ENCODE data around the gene TMEM178B. TPM values are rescaled to one million over a fixed set of nuclear protein-coding genes. Genes with fewer than 3 reads are reported as not detected.

The TMEM178B gene
- total and polyA plus RNA-seq, 2 experiments from 2014 or later, result 0.39 to 0.46 TPM

DNA sequence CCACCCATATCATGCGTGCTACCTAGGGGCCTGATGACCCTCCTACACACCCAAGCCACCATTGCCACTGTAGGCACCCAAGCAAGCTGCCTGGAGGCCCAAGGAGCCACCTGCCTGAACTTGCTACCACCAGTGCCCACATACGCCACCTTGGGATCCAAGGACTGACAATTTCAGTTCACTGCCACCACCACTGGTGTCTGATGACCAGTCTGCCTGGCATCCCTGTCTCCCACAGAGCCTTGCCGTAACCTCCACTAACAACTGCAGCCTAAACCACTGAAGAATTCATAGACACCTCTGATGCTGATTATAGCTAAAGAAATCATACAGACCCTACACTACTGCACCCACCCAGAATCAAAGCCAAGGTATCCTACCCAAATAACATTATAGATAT lies 58.8 kb downstream of the TMEM178B start:
- Histone ChIP-seq H3K9me3 (ENCODE audit: low read depth) (no peaks in the 10 kb centered on the region), H3K27ac (no peak overlapping the region), H3K4me3 (no peak overlapping the region), H3K36me3 (no peaks in the 10 kb centered on the region), H3K4me1 (ENCODE audit: low read depth) (no peaks in the 10 kb centered on the region), H3K27me3 (no peaks in the 10 kb centered on the region)
- TF ChIP-seq, protein P1, sequence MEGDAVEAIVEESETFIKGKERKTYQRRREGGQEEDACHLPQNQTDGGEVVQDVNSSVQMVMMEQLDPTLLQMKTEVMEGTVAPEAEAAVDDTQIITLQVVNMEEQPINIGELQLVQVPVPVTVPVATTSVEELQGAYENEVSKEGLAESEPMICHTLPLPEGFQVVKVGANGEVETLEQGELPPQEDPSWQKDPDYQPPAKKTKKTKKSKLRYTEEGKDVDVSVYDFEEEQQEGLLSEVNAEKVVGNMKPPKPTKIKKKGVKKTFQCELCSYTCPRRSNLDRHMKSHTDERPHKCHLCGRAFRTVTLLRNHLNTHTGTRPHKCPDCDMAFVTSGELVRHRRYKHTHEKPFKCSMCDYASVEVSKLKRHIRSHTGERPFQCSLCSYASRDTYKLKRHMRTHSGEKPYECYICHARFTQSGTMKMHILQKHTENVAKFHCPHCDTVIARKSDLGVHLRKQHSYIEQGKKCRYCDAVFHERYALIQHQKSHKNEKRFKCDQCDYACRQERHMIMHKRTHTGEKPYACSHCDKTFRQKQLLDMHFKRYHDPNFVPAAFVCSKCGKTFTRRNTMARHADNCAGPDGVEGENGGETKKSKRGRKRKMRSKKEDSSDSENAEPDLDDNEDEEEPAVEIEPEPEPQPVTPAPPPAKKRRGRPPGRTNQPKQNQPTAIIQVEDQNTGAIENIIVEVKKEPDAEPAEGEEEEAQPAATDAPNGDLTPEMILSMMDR (IDR thresholded peaks at IDR 0.05; ENCODE audit: low read depth, low read length), result no peak
- no peak for DNase-seq (ENCODE audit: low read depth in 1 of 2, low spot score in 1 of 2)

DNA sequence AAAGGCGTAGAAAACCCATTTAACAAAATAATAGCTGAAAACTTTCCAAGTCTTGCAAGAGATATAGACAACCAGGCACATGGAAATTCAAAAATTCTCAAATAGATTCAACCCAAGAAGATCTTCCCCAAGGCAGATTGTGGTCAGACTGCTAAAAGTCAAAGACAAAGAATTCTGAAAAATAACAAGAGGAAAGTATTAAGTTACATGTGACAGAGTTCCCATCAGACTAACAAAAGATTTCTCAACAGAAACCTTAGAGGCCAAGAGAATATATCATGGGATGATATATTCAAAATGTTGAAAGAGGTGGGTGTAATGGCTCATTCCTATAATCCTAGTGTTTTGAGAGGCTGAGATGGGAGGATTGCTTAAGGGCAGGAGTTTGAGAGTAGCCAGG lies 59.8 kb downstream of the TMEM178B start:
- H3K9me3 ChIP-seq (ENCODE audit: low read depth), result no peaks in the 10 kb centered on the region
- no peak for DNase-seq (ENCODE audit: low read depth in 1 of 2, low spot score in 1 of 2)
- no peak overlapping the region for H3K27ac ChIP-seq
- H3K4me3 ChIP-seq, result no peak overlapping the region
- H3K4me1 ChIP-seq (ENCODE audit: low read depth), result no peaks in the 10 kb centered on the region
- TF ChIP-seq, protein P1 (IDR thresholded peaks at IDR 0.05; ENCODE audit: low read depth, low read length), result no peak
- H3K36me3 ChIP-seq, result no peaks in the 10 kb centered on the region
- no peaks in the 10 kb centered on the region for H3K27me3 ChIP-seq

DNA sequence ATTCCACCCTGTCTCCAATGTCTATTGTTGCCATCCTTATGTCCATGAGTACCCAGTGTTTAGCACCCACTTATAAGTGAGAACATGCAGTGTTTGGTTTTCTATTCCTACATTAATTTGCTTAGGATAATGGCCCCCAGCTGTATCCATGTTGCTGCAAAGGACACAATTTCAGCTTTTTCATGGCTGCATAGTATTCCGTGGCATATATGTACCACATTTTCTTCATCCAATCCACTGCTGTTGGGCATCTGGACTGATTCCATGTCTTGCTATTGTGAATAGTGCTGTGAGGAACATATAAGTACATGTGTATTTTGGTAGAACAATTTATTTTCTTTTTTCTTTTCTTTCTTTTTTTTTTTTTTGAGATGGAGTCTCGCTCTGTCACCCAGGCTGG lies 68.2 kb downstream of the TMEM178B start:
- no peaks in the 10 kb centered on the region for H3K27me3 ChIP-seq
- DNase-seq (ENCODE audit: low read depth in 1 of 2, low spot score in 1 of 2), result no peak
- TF ChIP-seq, protein P1 (IDR thresholded peaks at IDR 0.05; ENCODE audit: low read depth, low read length), result no peak
- no peak overlapping the region for H3K4me3 ChIP-seq
- H3K27ac ChIP-seq, result no peak overlapping the region
- H3K4me1 ChIP-seq (ENCODE audit: low read depth), result no peaks in the 10 kb centered on the region
- H3K9me3 ChIP-seq (ENCODE audit: low read depth), result no peaks in the 10 kb centered on the region
- H3K36me3 ChIP-seq, result no peaks in the 10 kb centered on the region

DNA sequence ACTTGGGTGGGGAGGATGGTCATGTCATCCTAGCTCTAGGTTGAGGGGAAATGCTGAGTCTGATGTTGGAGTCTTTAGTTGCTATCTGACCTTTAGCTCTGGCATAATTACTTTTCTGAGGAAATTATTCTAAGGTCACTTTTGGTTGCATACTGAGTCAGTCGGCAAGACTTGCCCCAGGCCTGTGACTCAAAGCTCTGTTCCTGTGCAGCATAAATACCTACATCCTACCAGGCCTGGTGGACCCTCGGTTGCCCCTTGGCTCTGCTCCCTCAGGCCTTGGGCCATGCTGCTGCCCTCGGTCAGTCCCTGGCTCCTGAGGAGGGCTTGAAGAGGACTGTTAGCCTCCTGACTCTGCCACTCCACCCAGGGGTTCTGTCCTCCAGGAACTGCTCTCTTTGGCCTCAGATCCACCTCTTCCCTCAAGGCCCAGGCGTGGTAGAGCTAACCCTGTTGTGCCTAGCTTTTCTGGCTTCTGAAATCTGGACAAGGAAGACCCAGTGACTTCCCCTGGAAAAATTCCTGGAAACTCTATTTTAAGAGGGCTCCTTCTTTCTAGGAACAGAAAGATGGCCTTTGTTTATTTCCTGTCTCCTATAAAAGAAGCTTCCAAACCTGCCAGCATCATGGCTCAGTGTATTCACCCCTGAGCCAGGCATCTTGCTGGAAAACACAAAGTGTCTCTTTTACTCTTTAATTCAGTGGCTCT lies 71.2 kb downstream of the TMEM178B start:
- no peaks in the 10 kb centered on the region for H3K36me3 ChIP-seq
- TF ChIP-seq, protein P1 (IDR thresholded peaks at IDR 0.05; ENCODE audit: low read depth, low read length), result no peak
- H3K4me3 ChIP-seq, result no peak overlapping the region
- no peak for DNase-seq (ENCODE audit: low read depth in 1 of 2, low spot score in 1 of 2)
- H3K27ac ChIP-seq, result no peak overlapping the region
- H3K9me3 ChIP-seq (ENCODE audit: low read depth), result no peaks in the 10 kb centered on the region
- H3K27me3 ChIP-seq, result no peaks in the 10 kb centered on the region
- H3K4me1 ChIP-seq (ENCODE audit: low read depth), result no peaks in the 10 kb centered on the region

DNA sequence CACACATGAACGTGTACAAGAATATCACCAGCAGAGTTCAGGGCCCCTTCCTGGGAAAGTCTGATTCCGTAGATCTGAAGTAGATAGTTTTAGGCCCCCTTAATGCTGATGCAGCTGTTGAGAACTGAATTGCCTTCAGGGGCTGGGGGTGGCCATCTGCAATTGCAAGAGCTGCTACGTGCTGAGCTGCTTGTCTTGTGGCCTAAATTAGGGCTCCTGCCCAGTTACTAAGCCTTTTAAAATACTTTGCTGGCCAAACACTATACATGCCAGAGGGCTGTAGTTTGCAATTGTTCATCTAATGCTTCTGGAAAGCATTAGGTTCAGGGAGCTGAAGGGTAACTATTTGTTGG lies 71.7 kb downstream of the TMEM178B start:
- DNase-seq (ENCODE audit: low read depth in 1 of 2, low spot score in 1 of 2), result no peak
- TF ChIP-seq, protein P1 (IDR thresholded peaks at IDR 0.05; ENCODE audit: low read depth, low read length), result no peak

More for the DNA sequence above, 71.7 kb downstream of the TMEM178B start:
- H3K9me3 ChIP-seq (ENCODE audit: low read depth), result no peaks in the 10 kb centered on the region
- H3K27ac ChIP-seq, result no peak overlapping the region
- H3K4me1 ChIP-seq (ENCODE audit: low read depth), result no peaks in the 10 kb centered on the region
- H3K36me3 ChIP-seq, result no peaks in the 10 kb centered on the region
- no peak overlapping the region for H3K4me3 ChIP-seq
- no peaks in the 10 kb centered on the region for H3K27me3 ChIP-seq

All from cardiac muscle cell (in vitro differentiated cells and primary cell).